Measurements from ENCODE around the gene MDM2.

Gene MDM2

GRCh38 chr12:68807576-68808387, at the start of gene MDM2:
TSS of gene MDM2 (plus strand) at chr12:68808177. CDS start at chr12:68808478, 301 bp downstream.
- DNase-seq (ENCODE audit: low spot score), result peak; percentile 98

GRCh38 chr12:68759852-68760251, 48.1 kb upstream of the MDM2 start:
- DNase-seq (ENCODE audit: low spot score), result no peak

- DNase-seq (ENCODE audit: low spot score), result no peak
Observed at GRCh38 chr12:68760806-68761441, 47.1 kb upstream of the MDM2 start.

GRCh38 chr12:68761442-68761812, 46.5 kb upstream of the MDM2 start:
- no peak for DNase-seq (ENCODE audit: low spot score)

GRCh38 chr12:68761901-68762630, 45.9 kb upstream of the MDM2 start:
- DNase-seq (ENCODE audit: low spot score), result no peak

GRCh38 chr12:68762691-68763090, 45.3 kb upstream of the MDM2 start:
- DNase-seq (ENCODE audit: low spot score), result no peak

- no peak for DNase-seq (ENCODE audit: low spot score)
Observed at GRCh38 chr12:68765696-68766095, 42.3 kb upstream of the MDM2 start.

GRCh38 chr12:68766646-68767045, 41.3 kb upstream of the MDM2 start:
- DNase-seq (ENCODE audit: low spot score), result no peak

GRCh38 chr12:68767191-68767590, 40.8 kb upstream of the MDM2 start:
- DNase-seq (ENCODE audit: low spot score), result no peak

- DNase-seq (ENCODE audit: low spot score), result no peak
Observed at GRCh38 chr12:68768431-68768939, 39.5 kb upstream of the MDM2 start.

- DNase-seq (ENCODE audit: low spot score), result no peak
Observed at GRCh38 chr12:68769941-68770340, 38.0 kb upstream of the MDM2 start.

GRCh38 chr12:68771223-68771925, 36.6 kb upstream of the MDM2 start:
- no peak for DNase-seq (ENCODE audit: low spot score)

- DNase-seq (ENCODE audit: low spot score), result no peak
Observed at GRCh38 chr12:68772714-68773113, 35.3 kb upstream of the MDM2 start.

- no peak for DNase-seq (ENCODE audit: low spot score)
Observed at GRCh38 chr12:68773582-68773981, 34.4 kb upstream of the MDM2 start.

GRCh38 chr12:68775121-68775630, 32.8 kb upstream of the MDM2 start:
- no peak for DNase-seq (ENCODE audit: low spot score)

GRCh38 chr12:68776976-68777610, 30.9 kb upstream of the MDM2 start:
- DNase-seq (ENCODE audit: low spot score), result no peak

- no peak for DNase-seq (ENCODE audit: low spot score)
Observed at GRCh38 chr12:68779280-68779679, 28.7 kb upstream of the MDM2 start.

GRCh38 chr12:68780731-68781130, 27.2 kb upstream of the MDM2 start:
- DNase-seq (ENCODE audit: low spot score), result no peak

- no peak for DNase-seq (ENCODE audit: low spot score)
Observed at GRCh38 chr12:68781728-68782127, 26.2 kb upstream of the MDM2 start.

- no peak for DNase-seq (ENCODE audit: low spot score)
Observed at GRCh38 chr12:68784015-68784414, 24.0 kb upstream of the MDM2 start.

GRCh38 chr12:68785358-68785757, 22.6 kb upstream of the MDM2 start:
- DNase-seq (ENCODE audit: low spot score), result no peak
